Common myeloid progenitor, CD34-positive (primary cell): ENCODE results near the gene SERPINI1.

ENCODE experiments used
- CTCF ChIA-PET: fragments of 350-600 bp; sonication (Branson Sonifier 250); formaldehyde crosslinking; loops from one replicate; lab custom pipeline; 2021; ENCODE audit warnings: antibody characterized with exemption; lab: Charles Lee
- POLR2A ChIA-PET: fragments of 350-600 bp; sonication (Branson Sonifier 250); formaldehyde crosslinking; loops from one replicate; lab custom pipeline; 2021; ENCODE audit warnings: antibody characterized with exemption; lab: Charles Lee
- DNase-seq, 3 donors: peaks; one replicate each; pipeline versions ENCODE4 v3.0.0 to v3.0.0-alpha.2; 2013
- H3K27ac ChIP-seq, 2 experiments: 1 replicate in 1 of 2; 2 replicates in 1 of 2; pipeline ENCODE4 v1.7.0; 2013; ENCODE audit warnings: inconsistent platforms in 2 of 2, low read length in 2 of 2, mild to moderate bottlenecking in 2 of 2, low read depth in 1 of 2, moderate library complexity in 1 of 2; ENCODE audit not compliant: severe bottlenecking in 2 of 2, insufficient read depth in 1 of 2, poor library complexity in 1 of 2
- H3K27me3 ChIP-seq, 5 experiments: replicated peaks in 2 of 5; 1 replicate in 3 of 5; 2 replicates in 2 of 5; pipeline versions ENCODE4 v1.6.1 to v1.7.0; 2013; ENCODE audit warnings: low read length in 4 of 5, mild to moderate bottlenecking in 2 of 5, moderate library complexity in 2 of 5, inconsistent platforms in 1 of 5; ENCODE audit not compliant: insufficient read depth in 5 of 5, control insufficient read depth in 4 of 5
- H3K36me3 ChIP-seq, 4 experiments: 1 replicate in 2 of 4; 2 replicates in 2 of 4; pipeline versions ENCODE4 v1.6.1 to v1.7.0; 2013; ENCODE audit warnings: low read length in 3 of 4, control low read depth in 1 of 4, mild to moderate bottlenecking in 1 of 4; ENCODE audit not compliant: control insufficient read depth in 4 of 4, insufficient read depth in 4 of 4
- H3K4me1 ChIP-seq, 4 experiments: 1 replicate in 3 of 4; 2 replicates in 1 of 4; pipeline versions ENCODE4 v1.6.1 to v1.7.1; 2013; ENCODE audit warnings: low read length in 3 of 4, mild to moderate bottlenecking in 3 of 4, control low read depth in 1 of 4, inconsistent platforms in 1 of 4, moderate library complexity in 1 of 4; ENCODE audit not compliant: control insufficient read depth in 4 of 4, insufficient read depth in 4 of 4; ENCODE audit errors: control extremely low read depth in 1 of 4
- H3K4me3 ChIP-seq, 7 experiments: 1 replicate in 4 of 7; 2 replicates in 3 of 7; pipeline versions ENCODE4 v1.5.1 to v1.7.0; 2013; ENCODE audit warnings: mild to moderate bottlenecking in 7 of 7, low read length in 6 of 7, moderate library complexity in 6 of 7, inconsistent platforms in 2 of 7, low read depth in 2 of 7, control low read depth in 1 of 7; ENCODE audit not compliant: insufficient read depth in 4 of 7, control insufficient read depth in 1 of 7; ENCODE audit errors: extremely low read depth in 1 of 7
- H3K9me3 ChIP-seq, 5 experiments: 1 replicate in 4 of 5; 2 replicates in 1 of 5; pipeline versions ENCODE4 v1.6.1 to v1.7.1; 2013; ENCODE audit warnings: low read length in 4 of 5, mild to moderate bottlenecking in 2 of 5, inconsistent platforms in 1 of 5, low read depth in 1 of 5, moderate library complexity in 1 of 5; ENCODE audit not compliant: control insufficient read depth in 4 of 5, insufficient read depth in 2 of 5; ENCODE audit errors: control extremely low read depth in 1 of 5
- WGBS: methylation state at CpG from one replicate; pipeline ENCODE4 v1.1.5; 2013; ENCODE audit not compliant: insufficient coverage; 5-methylcytosine and 5-hydroxymethylcytosine counted together

The SERPINI1 gene

DNA sequence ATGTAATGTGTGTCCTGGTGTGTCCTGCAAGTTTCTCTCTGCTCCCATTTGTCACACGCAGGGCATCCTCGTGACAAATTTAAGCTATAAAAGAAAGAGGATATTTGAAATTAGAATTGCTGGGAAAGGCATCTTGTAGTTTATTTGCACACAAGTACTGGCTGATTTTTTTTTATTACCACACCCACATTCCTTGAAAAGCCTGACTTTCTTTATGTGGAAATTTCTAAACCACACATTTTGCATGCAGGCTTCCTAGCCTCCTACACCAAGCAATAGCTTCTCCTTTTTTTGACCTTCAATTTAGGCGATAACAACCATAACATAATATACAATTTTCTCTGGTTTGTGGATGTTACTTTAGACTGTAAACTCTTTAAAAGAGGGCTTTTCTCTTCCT lies 126.1 kb downstream of the SERPINI1 start:
- Histone ChIP-seq H3K27ac (no peak overlapping the region), H3K9me3 (no peaks in the 10 kb centered on the region), H3K4me3 (no peak overlapping the region), H3K36me3 (no peaks in the 10 kb centered on the region), H3K27me3 (no peaks in the 10 kb centered on the region), H3K4me1 (peaks cover 5 to 49% (median 20%) of the 10 kb centered on the region in 4 experiments)
- 20% methylated on average over 1 of the region's 3 CpGs for WGBS
- ChIA-PET POLR2A (no interaction called here), CTCF (interaction anchor here (1.4 to 1.8 kb wide), 5 partner anchors 9 to 179 kb away, joined by 3 to 4 read pairs (median 4); no protein-coding TSS in a partner anchor)
- peak in 2 of 3 donors; percentile 32 to 45 for DNase-seq

DNA sequence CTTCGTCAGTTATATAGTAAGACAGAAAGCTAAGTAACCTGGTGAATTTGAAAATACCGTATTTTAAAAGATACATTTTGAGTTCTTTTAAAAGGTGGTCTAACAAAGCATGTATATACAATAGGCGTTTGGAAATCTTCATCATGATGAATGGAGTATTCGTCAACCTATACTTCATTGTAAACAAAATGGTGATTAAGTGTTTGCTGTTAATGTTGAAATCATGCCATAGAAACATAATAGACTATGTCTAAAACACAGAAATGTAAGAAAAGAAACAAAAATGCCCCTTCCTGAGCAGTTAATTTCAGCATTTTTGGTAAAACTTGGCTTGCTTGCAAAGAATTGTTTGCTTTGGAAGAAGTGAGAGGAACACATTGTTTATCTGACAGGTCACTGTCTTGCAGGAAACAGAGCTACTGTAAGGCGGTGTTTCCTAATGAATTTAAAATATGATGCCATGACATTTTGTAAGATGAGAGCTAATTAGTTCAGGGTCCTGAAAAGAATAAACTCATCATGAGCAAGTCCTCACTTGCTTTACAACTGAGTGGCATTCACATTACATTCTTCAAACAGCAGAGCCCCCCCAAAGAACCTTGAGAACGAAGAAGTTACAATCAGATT lies 126.7 kb downstream of the SERPINI1 start:
- H3K27ac ChIP-seq, result no peak overlapping the region
- CTCF ChIA-PET, result interaction anchor here (1.4 to 1.8 kb wide), 4 partner anchors 9 to 178 kb away, joined by 3 to 4 read pairs (median 4); no protein-coding TSS in a partner anchor

DNA sequence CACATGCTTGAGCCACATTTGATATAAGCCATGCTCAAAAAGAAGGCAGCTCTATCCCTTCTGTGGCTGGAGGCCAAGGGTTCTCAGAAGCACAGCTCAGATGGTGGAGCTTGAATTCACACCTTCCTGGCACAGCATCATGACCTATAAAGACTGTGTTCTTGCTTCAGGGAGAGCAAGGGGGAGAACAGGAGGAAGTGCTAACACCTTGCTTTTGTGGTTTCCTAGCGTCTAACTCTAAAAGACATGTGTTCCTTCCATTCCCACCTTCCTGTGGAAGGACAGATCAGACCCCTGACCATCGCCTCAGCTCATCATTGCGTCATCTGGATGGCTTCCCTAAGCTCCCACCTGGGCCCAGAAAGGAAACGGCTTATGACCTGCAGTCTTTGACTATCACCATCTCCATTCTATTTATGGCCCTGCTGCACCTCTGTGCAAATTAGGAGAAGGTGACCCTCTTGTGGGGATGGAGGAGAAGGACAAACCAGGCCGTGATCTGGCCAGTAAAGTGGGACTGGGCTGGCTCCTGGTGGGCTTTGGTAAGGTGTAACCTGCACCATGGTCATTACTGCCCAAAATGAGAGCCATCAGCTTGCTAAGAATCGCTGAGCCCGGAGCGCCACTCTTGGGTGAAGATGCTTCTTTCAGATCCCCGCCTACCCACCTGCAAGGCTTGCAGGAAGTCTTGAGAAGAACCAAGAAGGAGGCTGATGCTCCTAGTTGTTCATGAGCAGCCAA lies 128.5 kb downstream of the SERPINI1 start:
- CTCF ChIA-PET, result interaction anchor here (1.3 kb wide), 2 partner anchors 9 to 13 kb away, joined by 3 to 4 read pairs; no protein-coding TSS in a partner anchor
- Histone ChIP-seq H3K4me3 (no peak overlapping the region), H3K4me1 (peaks cover 5 to 47% (median 20%) of the 10 kb centered on the region in 4 experiments), H3K27ac (no peak overlapping the region), H3K9me3 (no peaks in the 10 kb centered on the region), H3K27me3 (no peaks in the 10 kb centered on the region), H3K36me3 (no peaks in the 10 kb centered on the region)
- DNase-seq, result peak in 2 of 3 donors; percentile 24 to 38
- POLR2A ChIA-PET, result interaction anchor here (0.6 kb wide), 1 partner anchor 1035 kb away, joined by 3 read pairs; no protein-coding TSS in a partner anchor
- WGBS, result 72% methylated on average over 8 of the region's 9 CpGs

More for the DNA sequence above, 126.7 kb downstream of the SERPINI1 start:
- WGBS, result 100% methylated on average over 1 of the region's 6 CpGs
- POLR2A ChIA-PET, result no interaction called here
- Histone ChIP-seq H3K36me3 (no peaks in the 10 kb centered on the region), H3K9me3 (no peaks in the 10 kb centered on the region), H3K4me3 (no peak overlapping the region), H3K4me1 (peaks cover 5 to 49% (median 20%) of the 10 kb centered on the region in 4 experiments), H3K27me3 (no peaks in the 10 kb centered on the region)
- DNase-seq, result no peak

DNA sequence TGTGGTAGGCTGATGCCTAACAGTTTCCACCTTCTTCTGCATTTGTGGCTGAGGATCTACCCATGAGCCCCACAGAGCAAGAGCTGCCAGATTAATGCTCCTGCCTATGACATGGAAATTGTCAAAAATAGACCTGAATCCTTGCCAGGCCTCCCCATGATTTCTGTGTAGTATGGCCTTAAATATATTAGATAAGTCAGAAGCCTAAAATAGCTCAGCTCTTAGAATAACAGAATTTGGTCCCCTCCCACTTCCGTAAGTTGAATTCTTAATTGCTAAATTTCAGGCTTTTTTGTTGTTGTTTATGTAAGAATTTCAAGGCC lies 129.0 kb downstream of the SERPINI1 start:
- no peaks in the 10 kb centered on the region for H3K27me3 ChIP-seq
- 60% methylated on average over 1 of the region's 1 CpG for WGBS
- H3K4me3 ChIP-seq, result no peak overlapping the region
- H3K9me3 ChIP-seq, result no peaks in the 10 kb centered on the region
- H3K27ac ChIP-seq, result no peak overlapping the region
- H3K4me1 ChIP-seq, result peaks cover 5 to 43% (median 19%) of the 10 kb centered on the region in 4 experiments
- ChIA-PET POLR2A (interaction anchor here (0.6 kb wide), 1 partner anchor 1035 kb away, joined by 3 read pairs; no protein-coding TSS in a partner anchor), CTCF (interaction anchor here (1.3 kb wide), 1 partner anchor 12 kb away, joined by 4 read pairs; no protein-coding TSS in a partner anchor)
- no peaks in the 10 kb centered on the region for H3K36me3 ChIP-seq
- peak in 1 of 3 donors; percentile 26 for DNase-seq

DNA sequence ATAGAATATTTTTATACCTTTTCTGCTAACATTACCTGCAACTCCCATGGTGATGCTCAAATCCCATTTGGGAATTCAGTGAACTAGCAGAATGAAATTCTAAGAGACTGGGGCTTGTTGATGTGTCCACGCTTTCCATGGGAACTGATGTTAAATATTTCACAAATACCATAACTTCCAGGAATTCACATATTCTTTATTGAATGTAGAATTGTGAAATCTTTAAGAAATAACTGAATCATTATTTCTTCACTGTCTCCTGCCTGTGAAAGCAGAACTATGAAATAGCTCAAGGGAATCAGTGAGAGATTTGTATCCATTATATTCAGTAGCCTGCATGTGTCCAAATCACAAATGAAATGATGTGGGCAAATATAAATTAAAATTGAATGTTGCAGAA lies 130.8 kb downstream of the SERPINI1 start:
- H3K4me1 ChIP-seq, result peaks cover 5 to 26% (median 15%) of the 10 kb centered on the region in 4 experiments
- no peak overlapping the region for H3K27ac ChIP-seq
- no CpG with 5 or more reads among the region's 1 CpG for WGBS
- no peaks in the 10 kb centered on the region for H3K9me3 ChIP-seq
- ChIA-PET CTCF (no interaction called here), POLR2A (no interaction called here)
- H3K36me3 ChIP-seq, result no peaks in the 10 kb centered on the region
- no peaks in the 10 kb centered on the region for H3K27me3 ChIP-seq
- H3K4me3 ChIP-seq, result no peak overlapping the region
- no peak for DNase-seq

DNA sequence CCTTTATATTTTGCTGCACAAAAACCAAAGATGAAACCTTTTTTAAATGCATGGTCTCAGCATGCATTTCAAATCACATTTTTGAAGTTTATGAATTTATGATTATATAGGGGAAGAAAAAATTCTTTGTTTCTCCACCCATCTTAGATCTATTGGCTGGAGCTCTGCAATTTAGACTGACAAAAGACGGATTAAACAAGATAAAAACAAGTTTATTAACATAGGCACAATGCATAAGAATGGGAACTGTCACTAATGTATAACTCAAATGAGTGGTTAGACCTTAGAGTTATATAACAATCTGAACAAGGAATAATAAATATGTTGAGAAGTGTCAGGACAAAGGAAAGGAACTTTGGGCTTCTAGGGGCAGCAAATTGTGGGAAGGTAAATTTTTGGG lies 132.5 kb downstream of the SERPINI1 start:
- no peaks in the 10 kb centered on the region for H3K27me3 ChIP-seq
- CTCF ChIA-PET, result no interaction called here
- 100% methylated on average over 1 of the region's 1 CpG for WGBS

DNA sequence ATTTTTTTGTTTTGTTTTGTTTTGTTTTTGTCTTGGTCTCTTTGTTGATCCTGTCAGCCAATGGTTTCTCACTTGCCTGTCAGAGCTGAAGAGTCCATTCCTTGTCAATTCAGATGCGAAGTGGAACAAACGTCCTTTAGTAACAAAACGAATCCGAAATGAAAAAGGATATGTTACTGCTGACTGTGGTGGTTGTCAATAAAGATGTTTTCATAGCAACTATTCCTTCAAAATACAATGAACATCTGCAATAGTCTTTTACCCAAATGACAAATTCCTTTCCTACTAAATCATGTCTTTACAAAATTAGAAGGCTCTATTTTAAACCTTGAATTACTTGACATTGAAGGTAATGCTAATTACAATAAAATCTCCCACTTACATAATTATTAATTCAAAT lies 134.7 kb downstream of the SERPINI1 start:
- ChIA-PET CTCF (interaction anchor here (1.1 kb wide), 1 partner anchor 59 kb away, joined by 3 read pairs; no protein-coding TSS in a partner anchor), POLR2A (no interaction called here)
- WGBS, result 100% methylated on average over 3 of the region's 4 CpGs
- Histone ChIP-seq H3K4me3 (no peak overlapping the region), H3K36me3 (no peaks in the 10 kb centered on the region), H3K27ac (no peak overlapping the region), H3K27me3 (no peaks in the 10 kb centered on the region), H3K9me3 (no peaks in the 10 kb centered on the region), H3K4me1 (no peaks in the 10 kb centered on the region)
- no peak for DNase-seq

More for the DNA sequence above, 132.5 kb downstream of the SERPINI1 start:
- Histone ChIP-seq H3K4me1 (peaks cover 0 to 13% (median 7%) of the 10 kb centered on the region in 4 experiments), H3K36me3 (no peaks in the 10 kb centered on the region), H3K9me3 (no peaks in the 10 kb centered on the region), H3K4me3 (no peak overlapping the region), H3K27ac (no peak overlapping the region)
- no peak for DNase-seq
- POLR2A ChIA-PET, result no interaction called here
